Nephron progenitor cell (in vitro differentiated cells): Measurements from ENCODE around the gene FBXL17.

Experiments
- DNase-seq: peaks from one replicate; pipeline ENCODE4 v3.0.0; 2021
- H3K27ac Mint-ChIP-seq: 2 replicates; pipeline ENCODE4 v1.8.0; 2021; ENCODE audit warnings: mild to moderate bottlenecking, moderate library complexity, mixed read lengths
- H3K27me3 Mint-ChIP-seq: 2 replicates; pipeline ENCODE4 v1.8.0; 2021; ENCODE audit warnings: mild to moderate bottlenecking, low read depth, mixed read lengths; ENCODE audit not compliant: poor library complexity
- H3K36me3 Mint-ChIP-seq: 2 replicates; pipeline ENCODE4 v1.8.0; 2021; ENCODE audit warnings: low read depth, mixed read lengths
- H3K4me1 Mint-ChIP-seq: 2 replicates; pipeline ENCODE4 v1.8.0; 2021; ENCODE audit warnings: mixed read lengths
- H3K4me3 Mint-ChIP-seq: 2 replicates; pipeline ENCODE4 v1.8.0; 2021; ENCODE audit warnings: mild to moderate bottlenecking, moderate library complexity, mixed read lengths
- H3K9me3 Mint-ChIP-seq: 2 replicates; pipeline ENCODE4 v1.8.0; 2021; ENCODE audit warnings: mild to moderate bottlenecking, moderate library complexity, mixed read lengths
- CTCF ChIP-seq: fragments of 200-600 bp; sonication (generic); IDR thresholded peaks from 2 replicates; pipeline ENCODE4 v1.5.0; 2021; ENCODE audit warnings: antibody characterized with exemption

Gene FBXL17

GRCh38 chr5:107979291-107979690 is 402.6 kb downstream of the FBXL17 start:
- no peaks in the 10 kb centered on the region for H3K27me3 Mint-ChIP-seq
- no peaks in the 10 kb centered on the region for H3K36me3 Mint-ChIP-seq
- no peak overlapping the region for H3K27ac Mint-ChIP-seq
- no peak for TF ChIP-seq CTCF
- no peak for DNase-seq
- H3K4me1 Mint-ChIP-seq: peaks cover 20% of the 10 kb centered on the region
- H3K4me3 Mint-ChIP-seq: no peak overlapping the region
- no peaks in the 10 kb centered on the region for H3K9me3 Mint-ChIP-seq

- no peak overlapping the region for H3K4me3 Mint-ChIP-seq
- no peak overlapping the region for H3K27ac Mint-ChIP-seq
- no peak for DNase-seq
- no peak for TF ChIP-seq CTCF
- peaks cover 16% of the 10 kb centered on the region for H3K4me1 Mint-ChIP-seq
- H3K27me3 Mint-ChIP-seq: no peaks in the 10 kb centered on the region
- H3K36me3 Mint-ChIP-seq: no peaks in the 10 kb centered on the region
- no peaks in the 10 kb centered on the region for H3K9me3 Mint-ChIP-seq
These were observed 404.3 kb downstream of the FBXL17 start for GRCh38 chr5:107977550-107978071.

- Mint-ChIP-seq H3K36me3 (no peaks in the 10 kb centered on the region), H3K27ac (no peak overlapping the region), H3K4me3 (no peak overlapping the region), H3K4me1 (peaks cover 5% of the 10 kb centered on the region), H3K9me3 (no peaks in the 10 kb centered on the region), H3K27me3 (no peaks in the 10 kb centered on the region)
- DNase-seq: no peak
- TF ChIP-seq CTCF: no peak
These were observed 406.3 kb downstream of the FBXL17 start for GRCh38 chr5:107975568-107975967.

- no peak overlapping the region for H3K4me3 Mint-ChIP-seq
- no peaks in the 10 kb centered on the region for H3K27me3 Mint-ChIP-seq
- no peak for TF ChIP-seq CTCF
- no peaks in the 10 kb centered on the region for H3K9me3 Mint-ChIP-seq
- H3K4me1 Mint-ChIP-seq: peaks cover 3% of the 10 kb centered on the region
- H3K27ac Mint-ChIP-seq: no peak overlapping the region
- H3K36me3 Mint-ChIP-seq: no peaks in the 10 kb centered on the region
- no peak for DNase-seq
These were observed 410.1 kb downstream of the FBXL17 start for GRCh38 chr5:107971846-107972245.

- Mint-ChIP-seq H3K36me3 (no peaks in the 10 kb centered on the region), H3K9me3 (no peaks in the 10 kb centered on the region), H3K27me3 (no peaks in the 10 kb centered on the region), H3K4me1 (peaks cover 17% of the 10 kb centered on the region), H3K4me3 (no peak overlapping the region), H3K27ac (no peak overlapping the region)
- no peak for TF ChIP-seq CTCF
- no peak for DNase-seq
These were observed 412.1 kb downstream of the FBXL17 start for GRCh38 chr5:107969847-107970246.

GRCh38 chr5:107968998-107969397 is 412.9 kb downstream of the FBXL17 start:
- Mint-ChIP-seq H3K4me1 (peaks cover 26% of the 10 kb centered on the region), H3K4me3 (no peak overlapping the region), H3K36me3 (no peaks in the 10 kb centered on the region), H3K27me3 (no peaks in the 10 kb centered on the region), H3K27ac (no peak overlapping the region), H3K9me3 (no peaks in the 10 kb centered on the region)
- DNase-seq: no peak
- no peak for TF ChIP-seq CTCF
